SK-N-SH (cell line): ENCODE data around the gene MMP8. TPM values are rescaled to one million over a fixed set of nuclear protein-coding genes. Genes with fewer than 3 reads are reported as not detected.
A peak's percentile ranks its signal among the peaks of the same experiment; 100 is the strongest.

Source experiments
- CTCF ChIA-PET: fragments of 300-600, 350-600 bp; formaldehyde crosslinking; extraction: SDS; loops from one replicate; lab custom pipeline; 2021; lab: Yijun Ruan, JAX
- POLR2A ChIA-PET: fragments of 350-600 bp; sonication (Branson Sonifier 250); formaldehyde crosslinking; extraction: SDS; loops from one replicate; lab custom pipeline; 2020; ENCODE audit warnings: antibody characterized with exemption, inconsistent platforms; lab: Yijun Ruan, JAX
- DNase-seq: peaks from one replicate; pipeline ENCODE4 v3.0.0; 2012
- H2AFZ ChIP-seq: fragments of 200-600 bp; sonication (generic); 2 replicates; pipeline ENCODE4 v1.8.1; 2016; ENCODE audit warnings: antibody characterized with exemption, mild to moderate bottlenecking, low read depth
- H3F3A ChIP-seq: fragments of 200-600 bp; sonication (generic); replicated peaks from 2 replicates; pipeline ENCODE3; 2016; ENCODE audit warnings: antibody characterized with exemption, mild to moderate bottlenecking; ENCODE audit not compliant: insufficient read depth
- H3K27ac ChIP-seq, 2 experiments: fragments of 200-500 bp in 1 of 2; fragments of 200-600 bp in 1 of 2; sonication (Bioruptor generic) in 1 of 2; sonication (generic), shearing (Covaris generic) in 1 of 2; 2 replicates each; pipeline versions ENCODE4 v1.5.1 to v1.6.1; 2014 to 2016; ENCODE audit warnings: low read depth in 2 of 2, inconsistent platforms in 1 of 2, low read length in 1 of 2, mild to moderate bottlenecking in 1 of 2, mixed read lengths in 1 of 2
- H3K27me3 ChIP-seq: fragments of 200-600 bp; sonication (generic), shearing (Covaris generic); 2 replicates; pipeline ENCODE4 v1.6.1; 2016; ENCODE audit warnings: mixed run types; ENCODE audit not compliant: insufficient read depth
- H3K36me3 ChIP-seq, 2 experiments: fragments of 200-500 bp in 1 of 2; fragments of 200-600 bp in 1 of 2; sonication (Bioruptor generic) in 1 of 2; sonication (generic) in 1 of 2; replicated peaks in 1 of 2; 2 replicates each; pipeline versions ENCODE3 to v1.5.1; 2014 to 2016; ENCODE audit warnings: low read length in 1 of 2, mild to moderate bottlenecking in 1 of 2; ENCODE audit not compliant: insufficient read depth in 2 of 2, control insufficient read depth in 1 of 2
- H3K4me1 ChIP-seq, 2 experiments: fragments of 200-500 bp in 1 of 2; fragments of 200-600 bp in 1 of 2; sonication (Bioruptor generic) in 1 of 2; sonication (generic), shearing (Covaris generic) in 1 of 2; 2 replicates each; pipeline versions ENCODE4 v1.5.1 to v1.6.1; 2014 to 2016; ENCODE audit warnings: low read depth in 1 of 2, low read length in 1 of 2, mixed run types in 1 of 2; ENCODE audit not compliant: insufficient read depth in 2 of 2, control insufficient read depth in 1 of 2
- H3K4me2 ChIP-seq: fragments of 200-600 bp; sonication (generic), shearing (Covaris generic); 2 replicates; pipeline ENCODE4 v1.6.1; 2017; ENCODE audit warnings: mixed run types
- H3K4me3 ChIP-seq, 2 experiments: fragments of 200-500 bp in 1 of 2; fragments of 200-600 bp in 1 of 2; sonication (Bioruptor generic) in 1 of 2; sonication (generic), shearing (Covaris generic) in 1 of 2; 2 replicates each; pipeline versions ENCODE4 v1.5.1 to v1.8.1; 2014 to 2016; ENCODE audit warnings: low read depth in 2 of 2, inconsistent platforms in 1 of 2, low read length in 1 of 2, mild to moderate bottlenecking in 1 of 2, mixed read lengths in 1 of 2, moderate library complexity in 1 of 2
- H3K79me2 ChIP-seq: fragments of 200-600 bp; sonication (generic); 2 replicates; pipeline ENCODE4 v1.8.1; 2017; ENCODE audit warnings: mild to moderate bottlenecking; ENCODE audit not compliant: insufficient read depth
- H3K9ac ChIP-seq: fragments of 200-600 bp; sonication (generic); 2 replicates; pipeline ENCODE4 v1.6.1; 2017; ENCODE audit warnings: mixed run types
- H3K9me2 ChIP-seq: fragments of 200-600 bp; sonication (generic); 2 replicates; pipeline ENCODE4 v1.6.1; 2017; ENCODE audit warnings: mixed run types
- H3K9me3 ChIP-seq: fragments of 200-600 bp; sonication (generic); 2 replicates; pipeline ENCODE4 v1.6.1; 2017; ENCODE audit warnings: mixed run types, mild to moderate bottlenecking, moderate library complexity
- H4K20me1 ChIP-seq: fragments of 200-600 bp; sonication (generic); 2 replicates; pipeline ENCODE4 v1.6.1; 2017; ENCODE audit warnings: mild to moderate bottlenecking, mixed run types; ENCODE audit not compliant: insufficient read depth
- CHD2 ChIP-seq: fragments of 150-350 bp; IDR thresholded peaks from 2 replicates; pipeline ENCODE4 v1.6.1; 2018; ENCODE audit warnings: low read length; ENCODE audit not compliant: partially characterized antibody
- ELF1 ChIP-seq: IDR thresholded peaks from 2 replicates; pipeline ENCODE4 v1.4.0; 2012
- EZH2phosphoT487 ChIP-seq: fragments of 200-600 bp; sonication (generic); IDR thresholded peaks from 2 replicates; pipeline ENCODE4 v1.6.1; 2017; ENCODE audit warnings: low read depth, mixed run types, mild to moderate bottlenecking, antibody characterized with exemption, moderate library complexity, borderline replicate concordance
- FOSL2 ChIP-seq: IDR thresholded peaks from 2 replicates; pipeline ENCODE4 v1.4.0; 2012; ENCODE audit warnings: low read depth, mild to moderate bottlenecking, moderate library complexity, borderline replicate concordance
- JUND ChIP-seq: IDR thresholded peaks from 2 replicates; pipeline ENCODE4 v1.4.0; 2012
- MEF2A ChIP-seq: IDR thresholded peaks from 2 replicates; pipeline ENCODE4 v1.4.0; 2012; ENCODE audit warnings: low read depth, borderline replicate concordance
- POLR2AphosphoS5 ChIP-seq: IDR thresholded peaks from 2 replicates; pipeline ENCODE4 v1.6.1; 2012; ENCODE audit warnings: low read depth, low read length
- RAD21 ChIP-seq: IDR thresholded peaks from 2 replicates; pipeline ENCODE4 v1.6.1; 2012; ENCODE audit warnings: mild to moderate bottlenecking, low read length
- RFX5 ChIP-seq: IDR thresholded peaks from 2 replicates; pipeline ENCODE4 v1.6.1; 2012; ENCODE audit warnings: mild to moderate bottlenecking, improper control_type of control experiment, low read length
- SMC3 ChIP-seq: IDR thresholded peaks from 2 replicates; pipeline ENCODE4 v1.6.1; 2012; ENCODE audit warnings: low read depth, low read length, improper control_type of control experiment
- TEAD4 ChIP-seq: IDR thresholded peaks from 2 replicates; pipeline ENCODE4 v1.4.0; 2012; ENCODE audit warnings: mild to moderate bottlenecking, borderline replicate concordance; ENCODE audit not compliant: insufficient read depth
- USF2 ChIP-seq: fragments of 150-350 bp; IDR thresholded peaks from 2 replicates; pipeline ENCODE4 v1.6.1; 2017; ENCODE audit warnings: antibody characterized with exemption, low read length, low read depth, borderline replicate concordance
- ZBTB33 ChIP-seq: IDR thresholded peaks from 2 replicates; pipeline ENCODE4 v1.4.0; 2012; ENCODE audit warnings: low read depth, borderline replicate concordance
- WGBS: methylation state at CpG from one replicate; pipeline ENCODE4 v1.1.6; 2017; ENCODE audit warnings: low lambda C conversion rate; 5-methylcytosine and 5-hydroxymethylcytosine counted together
- polyA plus RNA-seq, 3 experiments: library from polyadenylated mRNA; depleted of rRNA; stranded (reverse); fragments of >200 nt; gene quantifications; 2 replicates each; pipeline ENCODE4 v1.2.3, GENCODE V29; 2012
- TF ChIP-seq, protein P1 (sequence below): IDR thresholded peaks from 2 replicates; pipeline ENCODE4 v1.6.1; 2012; ENCODE audit warnings: mild to moderate bottlenecking, low read depth, low read length, moderate library complexity
- TF ChIP-seq, protein P2 (sequence below): IDR thresholded peaks from 2 replicates; pipeline ENCODE4 v1.4.0; 2012; ENCODE audit warnings: low read depth
- TF ChIP-seq, protein P3 (sequence below): IDR thresholded peaks from 2 replicates; pipeline ENCODE4 v1.4.0; 2012; ENCODE audit warnings: low read depth, borderline replicate concordance
- TF ChIP-seq, protein P4 (sequence below): fragments of 200-600 bp; sonication (generic); IDR thresholded peaks from 2 replicates; pipeline ENCODE4 v1.6.1; 2017; ENCODE audit warnings: antibody characterized with exemption, mild to moderate bottlenecking, moderate library complexity

Gene MMP8
- polyA plus RNA-seq, 1 of the 3 experiments (the other 2 are of a cell fraction), result 0.07 TPM

GRCh38 chr11:102761646-102762238, 37.0 kb upstream of the MMP8 start (continued):
- TF ChIP-seq, protein P1, sequence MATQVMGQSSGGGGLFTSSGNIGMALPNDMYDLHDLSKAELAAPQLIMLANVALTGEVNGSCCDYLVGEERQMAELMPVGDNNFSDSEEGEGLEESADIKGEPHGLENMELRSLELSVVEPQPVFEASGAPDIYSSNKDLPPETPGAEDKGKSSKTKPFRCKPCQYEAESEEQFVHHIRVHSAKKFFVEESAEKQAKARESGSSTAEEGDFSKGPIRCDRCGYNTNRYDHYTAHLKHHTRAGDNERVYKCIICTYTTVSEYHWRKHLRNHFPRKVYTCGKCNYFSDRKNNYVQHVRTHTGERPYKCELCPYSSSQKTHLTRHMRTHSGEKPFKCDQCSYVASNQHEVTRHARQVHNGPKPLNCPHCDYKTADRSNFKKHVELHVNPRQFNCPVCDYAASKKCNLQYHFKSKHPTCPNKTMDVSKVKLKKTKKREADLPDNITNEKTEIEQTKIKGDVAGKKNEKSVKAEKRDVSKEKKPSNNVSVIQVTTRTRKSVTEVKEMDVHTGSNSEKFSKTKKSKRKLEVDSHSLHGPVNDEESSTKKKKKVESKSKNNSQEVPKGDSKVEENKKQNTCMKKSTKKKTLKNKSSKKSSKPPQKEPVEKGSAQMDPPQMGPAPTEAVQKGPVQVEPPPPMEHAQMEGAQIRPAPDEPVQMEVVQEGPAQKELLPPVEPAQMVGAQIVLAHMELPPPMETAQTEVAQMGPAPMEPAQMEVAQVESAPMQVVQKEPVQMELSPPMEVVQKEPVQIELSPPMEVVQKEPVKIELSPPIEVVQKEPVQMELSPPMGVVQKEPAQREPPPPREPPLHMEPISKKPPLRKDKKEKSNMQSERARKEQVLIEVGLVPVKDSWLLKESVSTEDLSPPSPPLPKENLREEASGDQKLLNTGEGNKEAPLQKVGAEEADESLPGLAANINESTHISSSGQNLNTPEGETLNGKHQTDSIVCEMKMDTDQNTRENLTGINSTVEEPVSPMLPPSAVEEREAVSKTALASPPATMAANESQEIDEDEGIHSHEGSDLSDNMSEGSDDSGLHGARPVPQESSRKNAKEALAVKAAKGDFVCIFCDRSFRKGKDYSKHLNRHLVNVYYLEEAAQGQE, result no peak
- TF ChIP-seq POLR2AphosphoS5, result peak; percentile 34; the same call in 1 of the 2 replicates

GRCh38 chr11:102760344-102761035, 35.7 kb upstream of the MMP8 start:
- H3K4me3 ChIP-seq, result no peak overlapping the region
- no peaks in the 10 kb centered on the region for H3K9me3 ChIP-seq
- H3K4me2 ChIP-seq, result peak overlapping the region; percentile 36; the same call in 1 of the 2 replicates
- ChIA-PET CTCF (no interaction called here), POLR2A (no interaction called here)
- H3K27me3 ChIP-seq, result no peaks in the 10 kb centered on the region; the same call in 1 of the 2 replicates
- 11% methylated on average over 4 of the region's 4 CpGs for WGBS
- H3K9me2 ChIP-seq, result no peaks in the 10 kb centered on the region
- no peak overlapping the region for H3K9ac ChIP-seq
- DNase-seq, result no peak
- H3K27ac ChIP-seq, result peak overlapping the region; percentile 56 to 84; a peak in 3 of 4 replicates
- H2AFZ ChIP-seq, result no peak overlapping the region
- peaks cover 0 to 37% of the 10 kb centered on the region in 2 experiments; a peak in 2 of 4 replicates for H3K4me1 ChIP-seq
- no peaks in the 10 kb centered on the region for H3K36me3 ChIP-seq
- H3F3A ChIP-seq, result peaks cover 32% of the 10 kb centered on the region
- H3K79me2 ChIP-seq, result no peaks in the 10 kb centered on the region
- H4K20me1 ChIP-seq, result no peaks in the 10 kb centered on the region
- TF ChIP-seq SMC3 (no peak), EZH2phosphoT487 (no peak), ZBTB33 (peak; percentile 82; the same call in 1 of the 2 replicates), USF2 (no peak), CHD2 (no peak), FOSL2 (peak; percentile 83), MEF2A (peak; percentile 95), JUND (peak; percentile 95), TEAD4 (peak; percentile 96), ELF1 (peak; percentile 42; the same call in 1 of the 2 replicates), RAD21 (no peak), RFX5 (no peak)
- TF ChIP-seq, protein P2, sequence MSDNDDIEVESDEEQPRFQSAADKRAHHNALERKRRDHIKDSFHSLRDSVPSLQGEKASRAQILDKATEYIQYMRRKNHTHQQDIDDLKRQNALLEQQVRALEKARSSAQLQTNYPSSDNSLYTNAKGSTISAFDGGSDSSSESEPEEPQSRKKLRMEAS, result peak; percentile 82; the same call in 1 of the 2 replicates
- TF ChIP-seq, protein P3, sequence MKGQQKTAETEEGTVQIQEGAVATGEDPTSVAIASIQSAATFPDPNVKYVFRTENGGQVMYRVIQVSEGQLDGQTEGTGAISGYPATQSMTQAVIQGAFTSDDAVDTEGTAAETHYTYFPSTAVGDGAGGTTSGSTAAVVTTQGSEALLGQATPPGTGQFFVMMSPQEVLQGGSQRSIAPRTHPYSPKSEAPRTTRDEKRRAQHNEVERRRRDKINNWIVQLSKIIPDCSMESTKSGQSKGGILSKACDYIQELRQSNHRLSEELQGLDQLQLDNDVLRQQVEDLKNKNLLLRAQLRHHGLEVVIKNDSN, result 0 out of 2 replicates have a peak, but pooled peaks have one; percentile 6
- TF ChIP-seq, protein P4, sequence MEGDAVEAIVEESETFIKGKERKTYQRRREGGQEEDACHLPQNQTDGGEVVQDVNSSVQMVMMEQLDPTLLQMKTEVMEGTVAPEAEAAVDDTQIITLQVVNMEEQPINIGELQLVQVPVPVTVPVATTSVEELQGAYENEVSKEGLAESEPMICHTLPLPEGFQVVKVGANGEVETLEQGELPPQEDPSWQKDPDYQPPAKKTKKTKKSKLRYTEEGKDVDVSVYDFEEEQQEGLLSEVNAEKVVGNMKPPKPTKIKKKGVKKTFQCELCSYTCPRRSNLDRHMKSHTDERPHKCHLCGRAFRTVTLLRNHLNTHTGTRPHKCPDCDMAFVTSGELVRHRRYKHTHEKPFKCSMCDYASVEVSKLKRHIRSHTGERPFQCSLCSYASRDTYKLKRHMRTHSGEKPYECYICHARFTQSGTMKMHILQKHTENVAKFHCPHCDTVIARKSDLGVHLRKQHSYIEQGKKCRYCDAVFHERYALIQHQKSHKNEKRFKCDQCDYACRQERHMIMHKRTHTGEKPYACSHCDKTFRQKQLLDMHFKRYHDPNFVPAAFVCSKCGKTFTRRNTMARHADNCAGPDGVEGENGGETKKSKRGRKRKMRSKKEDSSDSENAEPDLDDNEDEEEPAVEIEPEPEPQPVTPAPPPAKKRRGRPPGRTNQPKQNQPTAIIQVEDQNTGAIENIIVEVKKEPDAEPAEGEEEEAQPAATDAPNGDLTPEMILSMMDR, result no peak
